NCI-H345 treated with DMSO at 0.1 percent for 48 hours (cell line): ENCODE data around the gene RRP1.
"Not testable (repeated sequence)": the region's sequence is repeated elsewhere in the genome, so short reads cannot be mapped to it uniquely, and the experiment has no call there.

Source experiments
- DNase-seq: peaks from one replicate; lab custom pipeline; 2025; ENCODE audit not compliant: unreplicated experiment; lab: John Stamatoyannopoulos, UW

The RRP1 gene

DNA sequence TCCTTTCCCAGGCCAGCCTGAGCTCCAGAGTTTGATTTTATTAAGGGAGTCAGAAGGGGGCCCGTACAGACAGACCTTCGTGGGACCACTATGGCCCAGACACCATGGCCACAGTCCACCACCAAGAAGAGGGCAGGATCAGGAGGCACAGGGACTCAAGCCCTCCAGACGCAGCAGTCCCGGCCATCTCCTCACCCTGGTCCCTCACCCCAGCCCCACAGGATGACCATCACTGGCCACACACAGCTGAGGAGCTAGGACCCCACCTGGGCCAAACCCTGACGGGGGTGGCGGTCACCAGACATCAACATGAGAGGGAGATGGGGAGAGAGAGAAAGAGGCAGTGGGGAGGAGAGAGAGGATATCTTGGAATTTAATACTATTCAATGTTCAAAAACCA, 46.5 kb downstream of the RRP1 start:
- no peak for DNase-seq

DNA sequence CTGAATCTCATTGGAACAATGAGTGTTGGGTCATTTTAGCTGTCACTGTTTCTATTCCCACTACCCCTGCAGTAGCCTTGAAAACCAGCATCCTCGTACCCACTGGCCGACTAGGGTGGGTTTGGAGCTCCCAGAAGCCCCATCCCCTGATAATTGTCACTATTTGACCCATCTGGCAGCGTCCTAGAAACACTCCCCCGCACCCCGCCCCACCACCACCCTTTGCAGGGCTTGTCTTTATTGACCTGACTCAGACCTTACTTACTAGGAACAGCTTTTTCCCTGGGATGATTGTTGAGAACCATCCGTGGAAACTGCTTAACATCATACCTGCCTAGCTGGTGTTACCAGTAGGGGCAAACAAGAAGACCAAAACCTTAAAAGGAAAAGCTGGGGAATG, 47.2 kb downstream of the RRP1 start:
- DNase-seq: no peak

DNA sequence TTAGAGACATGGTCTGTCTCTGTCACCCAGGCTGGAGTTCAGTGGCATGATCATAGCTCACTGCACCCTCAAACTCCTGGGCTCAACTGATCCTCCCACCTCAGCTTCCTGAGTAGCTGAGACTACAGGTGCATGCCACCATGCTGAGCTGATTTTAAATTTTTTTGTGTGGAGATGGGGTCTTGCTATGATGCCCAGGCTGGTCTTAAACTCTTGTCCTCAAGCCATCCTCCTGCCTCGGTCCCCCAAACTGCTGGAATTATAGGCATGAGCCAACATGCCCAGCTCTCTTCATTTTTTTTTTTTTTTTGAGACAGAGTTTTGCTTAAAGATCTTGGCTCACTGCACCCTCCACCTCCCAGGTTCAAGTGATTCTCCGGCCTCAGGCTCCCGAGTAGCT, 50.9 kb downstream of the RRP1 start:
- DNase-seq: no peak

DNA sequence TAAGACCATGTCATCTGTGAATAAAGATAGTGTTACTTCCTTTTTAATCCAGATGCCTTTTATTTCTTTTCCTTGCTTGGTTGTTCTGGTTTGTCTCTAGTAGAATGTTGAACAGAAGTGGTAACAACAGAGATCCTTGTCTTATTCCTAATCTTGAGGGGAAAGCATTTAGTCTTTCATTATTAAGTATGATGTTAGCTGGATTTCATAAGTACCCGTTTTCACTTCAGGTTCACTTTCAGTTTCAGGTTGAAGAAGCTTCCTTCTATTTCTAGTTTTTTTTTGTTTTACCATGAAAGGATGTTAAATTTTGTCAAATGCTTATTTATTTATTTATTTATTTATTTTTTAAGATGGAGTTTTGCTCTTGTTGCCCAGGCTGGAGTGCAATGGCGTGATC, 53.4 kb downstream of the RRP1 start:
- DNase-seq: no peak

DNA sequence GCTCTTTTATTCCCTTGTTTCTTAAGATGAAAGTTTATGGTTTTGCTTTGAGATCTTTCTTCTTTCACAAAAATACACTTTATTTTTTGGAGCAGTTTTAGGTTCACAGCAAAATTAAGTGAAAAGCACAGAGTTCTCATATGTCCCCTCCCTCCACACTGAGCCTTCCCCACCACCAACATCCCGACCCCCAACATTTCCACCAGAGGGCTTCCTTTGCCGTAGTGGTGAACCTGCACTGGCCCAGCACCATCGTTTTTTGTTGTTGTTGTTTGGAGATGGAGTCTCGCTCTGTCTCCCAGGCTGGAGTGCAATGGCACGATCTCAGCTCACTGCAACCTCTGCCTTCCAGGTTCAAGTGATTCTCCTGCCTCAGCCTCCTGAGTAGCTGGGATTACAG, 55.5 kb downstream of the RRP1 start:
- not testable (repeated sequence) for DNase-seq

DNA sequence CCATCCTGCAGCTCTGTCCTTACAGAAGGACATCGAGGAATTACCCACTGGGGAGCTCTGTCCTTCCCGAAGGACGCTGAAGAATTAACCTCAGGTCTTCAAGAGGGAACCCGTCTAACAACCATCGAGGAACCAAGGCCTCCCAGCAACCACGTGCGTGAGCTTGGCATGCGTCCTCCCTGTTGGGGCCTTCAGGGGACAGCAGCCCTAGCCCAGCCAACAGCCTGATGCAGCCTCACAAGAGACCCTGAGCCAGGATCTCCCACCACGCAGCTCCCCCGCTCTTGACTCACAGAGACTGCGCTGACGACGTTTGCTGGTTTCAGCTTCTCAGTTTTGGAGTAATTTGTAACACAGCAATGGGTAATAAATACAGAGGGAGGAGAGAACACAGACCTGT, 56.0 kb downstream of the RRP1 start:
- no peak for DNase-seq

DNA sequence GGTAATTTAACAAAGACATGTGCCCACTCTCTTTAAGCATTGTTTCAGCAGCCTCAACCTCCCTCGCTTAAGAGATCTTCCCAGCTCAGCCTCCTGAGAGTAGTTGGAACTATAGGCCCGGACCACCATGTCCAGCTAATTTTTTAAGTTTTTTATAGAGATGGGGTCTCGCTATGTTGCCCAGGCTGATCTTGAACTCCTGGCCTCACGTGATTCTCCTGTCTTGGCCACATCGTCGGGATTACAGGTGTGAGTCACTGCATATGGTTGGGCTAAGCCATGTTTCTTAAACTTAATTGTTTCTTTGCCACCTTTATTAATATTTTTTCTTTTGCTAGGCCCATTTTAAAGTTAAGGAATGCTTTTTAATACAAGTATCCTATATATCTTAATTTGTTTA, 57.1 kb downstream of the RRP1 start:
- no peak for DNase-seq

DNA sequence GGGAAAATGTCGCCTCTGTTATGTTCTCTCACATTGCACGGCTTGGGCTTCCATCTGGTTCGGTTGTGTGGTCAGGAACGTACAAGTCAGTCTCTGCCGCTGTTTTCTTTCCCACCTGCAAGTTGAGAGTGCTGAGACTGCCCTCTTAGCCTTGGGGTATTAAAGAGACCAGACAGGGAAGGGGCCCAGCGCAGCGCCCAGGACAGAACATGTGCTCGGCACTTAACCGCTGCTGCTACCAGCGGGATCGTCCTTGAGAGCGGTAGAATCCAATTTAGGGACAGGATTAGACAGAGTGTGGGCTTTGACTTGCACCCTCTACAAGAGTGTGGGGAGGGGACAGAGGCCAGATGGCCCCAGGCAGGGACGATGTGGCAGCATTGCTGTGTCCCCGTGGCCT, 57.9 kb downstream of the RRP1 start:
- no peak for DNase-seq

DNA sequence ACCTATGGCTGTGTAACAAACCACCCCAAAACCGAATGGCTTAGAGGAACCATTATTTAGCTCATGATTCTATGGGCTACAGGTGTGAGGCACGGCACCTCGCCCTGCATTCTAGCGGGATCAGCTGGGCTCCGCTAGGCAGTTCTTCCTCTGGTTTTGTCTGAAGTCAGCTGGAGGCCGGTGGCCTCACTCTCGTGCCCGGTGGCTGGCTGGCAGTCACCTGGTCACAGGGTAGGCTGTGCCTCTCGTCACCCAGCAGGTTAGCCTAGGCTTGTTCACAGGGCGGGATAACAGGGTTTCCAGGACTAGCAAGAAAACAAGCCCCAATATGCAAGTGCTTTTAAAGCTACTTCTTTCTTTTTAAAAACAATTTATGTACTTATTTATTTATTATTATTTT, 59.4 kb downstream of the RRP1 start:
- DNase-seq: no peak

DNA sequence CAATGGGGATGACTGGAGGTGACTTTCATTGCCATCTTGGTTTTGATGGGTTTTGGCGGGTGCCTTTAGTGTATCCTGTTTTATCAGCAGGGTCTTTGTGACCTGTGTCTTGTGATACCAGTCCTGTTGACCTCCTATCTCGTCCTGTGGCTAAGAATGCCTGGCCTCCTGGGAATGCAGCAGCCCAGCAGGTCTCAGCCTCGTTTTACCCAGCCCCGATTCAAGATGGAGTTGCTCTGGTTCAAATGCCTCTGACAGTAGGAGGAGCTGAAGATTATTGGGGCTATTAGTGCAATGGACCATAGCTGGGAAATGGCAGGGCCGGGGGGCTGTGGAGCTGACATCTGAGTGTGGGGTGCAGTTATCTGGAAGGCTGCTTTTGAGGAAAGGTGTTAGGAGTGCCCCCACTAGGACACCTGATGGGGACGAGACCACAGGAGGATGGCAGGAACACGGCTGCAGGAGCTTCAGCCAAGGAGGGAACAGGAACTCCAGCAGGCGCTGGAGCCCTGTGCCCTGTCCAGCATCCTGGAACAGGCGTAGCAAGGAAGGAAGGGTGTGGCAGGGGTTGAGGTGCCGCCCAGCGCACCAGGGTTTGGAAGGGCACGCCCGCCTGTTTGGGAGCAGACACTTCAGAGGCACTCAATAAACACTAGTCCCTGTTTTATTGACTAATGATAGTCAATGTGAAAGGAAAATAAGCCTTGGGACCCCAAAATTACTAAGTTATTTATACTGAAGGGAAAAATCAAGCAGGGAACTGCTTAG, 60.3 kb downstream of the RRP1 start:
- no peak for DNase-seq

DNA sequence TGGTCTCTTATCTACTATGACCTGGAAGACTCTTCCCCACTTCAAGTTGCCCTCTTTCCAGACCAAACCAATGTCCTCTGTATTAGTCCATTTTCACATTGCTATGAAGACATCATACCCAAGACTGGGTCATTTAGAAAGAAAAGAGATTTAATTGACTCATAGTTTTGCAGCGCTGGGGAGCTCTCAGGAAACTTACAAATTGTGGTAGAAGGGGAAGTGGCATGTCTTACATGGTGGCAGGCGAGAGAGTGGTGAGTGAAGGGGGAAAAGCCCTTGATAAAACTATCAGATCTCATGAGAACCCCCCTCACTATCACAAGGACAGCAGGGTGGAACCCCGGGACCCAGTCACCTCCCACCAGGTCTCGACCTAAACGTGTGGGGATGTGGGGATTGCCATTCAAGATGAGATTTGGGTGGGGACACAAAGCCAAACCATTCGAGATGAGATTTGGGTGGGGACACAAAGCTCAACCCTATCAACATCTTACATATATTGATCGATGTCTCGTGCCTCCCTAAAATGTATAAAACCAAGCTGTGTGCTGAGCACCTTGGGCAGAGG, 61.4 kb downstream of the RRP1 start:
- DNase-seq: no peak

DNA sequence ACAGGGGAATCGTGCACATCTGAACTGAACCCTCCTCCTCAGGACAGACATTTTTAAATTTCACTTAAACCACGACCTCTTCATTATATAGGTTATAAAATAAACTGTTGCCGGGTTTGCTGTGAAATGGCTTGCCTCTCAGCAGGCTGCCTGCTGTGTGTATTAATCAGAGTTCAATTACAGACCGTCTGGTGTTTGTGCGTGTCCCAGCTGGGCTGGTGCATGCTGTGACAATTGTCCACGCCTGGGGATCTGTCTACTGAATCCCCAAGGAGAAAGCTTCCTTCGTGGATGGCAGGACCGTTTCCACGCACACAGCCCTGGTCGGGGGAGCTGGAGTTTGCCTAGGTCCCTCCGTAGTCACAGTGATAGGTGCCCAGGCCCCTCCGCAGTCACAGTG, 62.2 kb downstream of the RRP1 start:
- DNase-seq: peak; percentile 8

DNA sequence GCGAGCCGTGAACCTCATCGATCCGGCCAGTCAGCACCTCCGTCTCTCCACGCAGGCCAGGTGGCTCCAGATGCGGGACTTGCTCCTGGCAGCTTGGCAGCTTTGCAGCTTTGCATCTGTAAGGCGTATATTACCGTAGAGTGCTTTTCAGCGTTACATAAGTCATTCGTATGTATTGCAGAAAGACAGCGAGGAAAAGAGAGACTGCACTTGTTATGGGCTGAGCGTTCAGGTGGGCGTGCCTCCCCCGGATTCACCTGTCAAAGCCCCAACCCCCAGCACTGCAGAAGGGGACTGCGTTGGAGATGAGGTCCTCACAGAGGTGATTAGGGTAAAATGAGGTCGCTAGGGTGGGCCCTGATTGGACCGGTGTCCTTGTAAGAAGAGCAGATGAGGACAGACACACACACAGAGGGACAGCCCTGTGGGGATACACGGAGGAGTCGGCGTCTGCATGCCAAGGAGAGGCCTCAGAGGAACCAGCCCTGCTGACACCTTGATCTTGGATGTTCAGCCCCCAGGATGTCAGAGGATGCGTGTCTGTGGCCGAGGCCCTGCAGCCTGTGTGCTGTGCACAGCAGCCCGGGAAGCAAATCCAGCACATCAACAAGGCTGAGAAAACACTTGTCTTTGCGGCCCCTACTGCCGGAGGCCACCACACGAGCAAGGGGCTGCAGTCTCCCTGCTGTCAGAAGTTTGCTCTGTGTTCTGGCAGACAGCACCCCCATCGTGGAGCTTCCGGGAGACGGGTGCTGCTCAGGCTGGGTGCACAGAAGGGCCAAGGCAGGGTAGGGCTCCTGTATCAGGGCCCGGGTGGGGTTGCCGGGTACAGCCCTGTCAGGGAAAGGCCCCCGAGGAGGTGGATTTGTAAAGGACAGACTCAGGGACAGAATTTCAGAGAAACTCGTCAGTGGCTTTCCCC, 64.7 kb downstream of the RRP1 start:
- no peak for DNase-seq
